Measurements from ENCODE around the gene STK32C.

STK32C gene

GRCh38 chr10:132199268-132199853 lies 108.4 kb downstream of the STK32C start:
- no peak for TF ChIP-seq CTCF (conservative IDR thresholded peaks at IDR 0.05; ENCODE audit: control insufficient read depth, insufficient read depth, low read depth, low read length)
- no peak overlapping the region for H3K4me3 ChIP-seq (ENCODE audit: control insufficient read depth, low read depth, low read length)
- no peak for DNase-seq (ENCODE audit: low read depth)

GRCh38 chr10:132198381-132199181 lies 109.2 kb downstream of the STK32C start:
- no peak for TF ChIP-seq CTCF (conservative IDR thresholded peaks at IDR 0.05; ENCODE audit: control insufficient read depth, insufficient read depth, low read depth, low read length)
- H3K4me3 ChIP-seq (ENCODE audit: control insufficient read depth, low read depth, low read length), result no peak overlapping the region
- DNase-seq (ENCODE audit: low read depth), result no peak

GRCh38 chr10:132198068-132198370 lies 109.7 kb downstream of the STK32C start:
- no peak overlapping the region for H3K4me3 ChIP-seq (ENCODE audit: control insufficient read depth, low read depth, low read length)
- TF ChIP-seq CTCF (conservative IDR thresholded peaks at IDR 0.05; ENCODE audit: control insufficient read depth, insufficient read depth, low read depth, low read length), result no peak
- DNase-seq (ENCODE audit: low read depth), result no peak

- H3K4me3 ChIP-seq (ENCODE audit: control insufficient read depth, low read depth, low read length), result no peak overlapping the region
- no peak for DNase-seq (ENCODE audit: low read depth)
- TF ChIP-seq CTCF (conservative IDR thresholded peaks at IDR 0.05; ENCODE audit: control insufficient read depth, insufficient read depth, low read depth, low read length), result no peak
Measured at GRCh38 chr10:132197271-132198067, 110.3 kb downstream of the STK32C start.

- no peak for DNase-seq (ENCODE audit: low read depth)
- no peak overlapping the region for H3K4me3 ChIP-seq (ENCODE audit: control insufficient read depth, low read depth, low read length)
- no peak for TF ChIP-seq CTCF (conservative IDR thresholded peaks at IDR 0.05; ENCODE audit: control insufficient read depth, insufficient read depth, low read depth, low read length)
Measured at GRCh38 chr10:132196178-132197113, 111.3 kb downstream of the STK32C start.

Data from fibroblast of mammary gland (primary cell).